ENCODE measurements around the gene SLC26A1. TPM values are rescaled to one million over a fixed set of nuclear protein-coding genes. Genes with fewer than 3 reads are reported as not detected.

The SLC26A1 gene
- total RNA-seq, result under 1 TPM in 3 of 4 donors, not detected in 1; 0.15 to 0.61 (median 0.19) TPM

- no peak for DNase-seq (ENCODE audit: low spot score in 2 of 2)
- no peak for TF ChIP-seq POLR2A (IDR thresholded peaks at IDR 0.05)
- no peak for TF ChIP-seq CTCF (IDR thresholded peaks at IDR 0.05)
- intact Hi-C loops (cut with DNase I; ENCODE audit: low total_unique reads), result no loop called here
- no peak within 1 kb of the TSS for H3K4me3 ChIP-seq (ENCODE audit: low read depth, poor library complexity, severe bottlenecking)
- 85 to 94% methylated on average over 28 to 36 of the region's 37 CpGs for WGBS, 2 donors
Measured at GRCh38 chr4:993111-994029, at the start of gene SLC26A1. SLC26A1 (minus strand) TSS chr4:993404; CDS start chr4:991703, 1,701 bp downstream.

- H3K4me3 ChIP-seq (ENCODE audit: low read depth, poor library complexity, severe bottlenecking), result no peak overlapping the region
- no peak for DNase-seq (ENCODE audit: low spot score in 2 of 2)
- intact Hi-C loops (cut with DNase I; ENCODE audit: low total_unique reads), result no loop called here
- 83 to 91% methylated on average over 17 of the region's 17 CpGs for WGBS, 2 donors
- TF ChIP-seq POLR2A (IDR thresholded peaks at IDR 0.05), result no peak
- no peak for TF ChIP-seq CTCF (IDR thresholded peaks at IDR 0.05)
Measured at GRCh38 chr4:1042352-1043055, 49.3 kb upstream of the SLC26A1 start.

GRCh38 chr4:1041936-1042330, 48.7 kb upstream of the SLC26A1 start:
- 18 to 34% methylated on average over 8 of the region's 8 CpGs for WGBS, 2 donors
- H3K4me3 ChIP-seq (ENCODE audit: low read depth, poor library complexity, severe bottlenecking), result no peak overlapping the region
- no peak for DNase-seq (ENCODE audit: low spot score in 2 of 2)
- intact Hi-C loops (cut with DNase I; ENCODE audit: low total_unique reads), result no loop called here
- TF ChIP-seq POLR2A (IDR thresholded peaks at IDR 0.05) (no peak), CTCF (IDR thresholded peaks at IDR 0.05) (no peak)

GRCh38 chr4:1041147-1041935, 48.1 kb upstream of the SLC26A1 start:
- intact Hi-C loops (cut with DNase I; ENCODE audit: low total_unique reads), result no loop called here
- no peak overlapping the region for H3K4me3 ChIP-seq (ENCODE audit: low read depth, poor library complexity, severe bottlenecking)
- TF ChIP-seq CTCF (IDR thresholded peaks at IDR 0.05) (no peak), POLR2A (IDR thresholded peaks at IDR 0.05) (no peak)
- whole genome bisulfite sequencing, 2 donors, result 32 to 35% methylated on average over 29 to 32 of the region's 36 CpGs
- DNase-seq (ENCODE audit: low spot score in 2 of 2), result no peak

GRCh38 chr4:1040344-1041146, 47.3 kb upstream of the SLC26A1 start:
- intact Hi-C loops (cut with DNase I; ENCODE audit: low total_unique reads), result no loop called here
- DNase-seq (ENCODE audit: low spot score in 2 of 2), result no peak
- no peak for TF ChIP-seq POLR2A (IDR thresholded peaks at IDR 0.05)
- TF ChIP-seq CTCF (IDR thresholded peaks at IDR 0.05), result no peak
- WGBS, 2 donors, result 77 to 78% methylated on average over 18 to 19 of the region's 21 CpGs
- H3K4me3 ChIP-seq (ENCODE audit: low read depth, poor library complexity, severe bottlenecking), result no peak overlapping the region

Measured in lower leg skin (tissue), 4 donors.